Stimulated activated naive CD8-positive, alpha-beta T cell treated with anti-CD3 and anti-CD28 coated beads, Interleukin-15, amount 100 ng/mL, for 72 hours (primary cell): ENCODE data around the gene GARIN5A.
"Not testable (repeated sequence)": the region's sequence is repeated elsewhere in the genome, so short reads cannot be mapped to it uniquely, and the experiment has no call there.

ENCODE experiments used
- ATAC-seq: fragments of 150-1000 bp; cut with Tn5 transposase; 2 replicates; pipeline ENCODE4 v1.10.0; 2021; ENCODE audit warnings: mild to moderate bottlenecking, moderate library complexity
- DNase-seq, 2 donors: peaks; one replicate each; pipeline ENCODE4 v3.0.0; 2021 to 2022
- H3K27ac Mint-ChIP-seq, 2 donors: one replicate each; pipeline ENCODE4 v1.8.0; 2022; ENCODE audit warnings: mild to moderate bottlenecking in 2 of 2, mixed read lengths in 2 of 2, moderate library complexity in 2 of 2
- H3K27me3 Mint-ChIP-seq: one replicate; pipeline ENCODE4 v1.8.0; 2022; ENCODE audit warnings: mixed read lengths
- H3K4me1 Mint-ChIP-seq: one replicate; pipeline ENCODE4 v1.8.0; 2022; ENCODE audit warnings: mild to moderate bottlenecking, mixed read lengths
- H3K4me3 Mint-ChIP-seq, 2 donors: one replicate each; pipeline ENCODE4 v1.8.0; 2022; ENCODE audit warnings: mild to moderate bottlenecking in 2 of 2, mixed read lengths in 2 of 2, moderate library complexity in 1 of 2
- H3K9me3 Mint-ChIP-seq, 2 donors: one replicate each; pipeline ENCODE4 v1.8.0; 2022; ENCODE audit warnings: mixed read lengths in 2 of 2

Gene GARIN5A

DNA sequence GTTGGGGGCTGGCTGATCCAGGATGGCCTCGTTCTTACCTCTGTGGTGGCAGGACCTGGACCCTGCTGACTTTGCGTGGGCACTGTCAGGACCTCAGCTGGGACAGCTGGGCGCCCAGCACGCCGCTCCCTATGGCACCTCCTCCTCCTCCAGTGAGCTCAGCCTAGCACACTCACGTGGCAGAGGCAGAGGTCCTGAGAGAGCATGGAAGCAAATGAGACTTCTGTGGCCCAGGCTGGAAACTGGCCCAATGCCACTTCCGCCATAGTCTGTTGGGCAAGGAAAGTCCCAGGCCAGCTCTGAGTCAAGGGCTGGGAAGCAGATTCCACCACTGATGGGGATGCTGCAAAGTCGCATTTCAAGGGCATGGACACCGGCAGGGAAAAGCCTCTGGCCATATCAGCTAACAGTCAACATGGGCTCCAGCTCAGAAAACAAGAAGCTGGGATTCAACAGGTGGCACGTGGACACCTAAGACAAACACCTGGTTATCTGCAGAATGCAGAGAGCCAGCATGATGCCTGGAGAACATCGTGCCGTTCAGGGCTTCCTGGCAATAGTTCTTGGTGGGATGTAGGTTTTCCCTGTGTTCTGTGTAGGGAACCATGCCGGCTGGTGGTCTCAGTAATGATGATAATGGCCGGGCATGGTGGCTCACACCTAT, 27.3 kb downstream of the GARIN5A start:
- H3K4me3 Mint-ChIP-seq, result no peak overlapping the region
- no peak for ATAC-seq
- peaks cover 14% of the 10 kb centered on the region for H3K27me3 Mint-ChIP-seq

GRCh38 chr19:50447750-50448149, 28.9 kb downstream of the GARIN5A start:
- no peak overlapping the region for H3K4me3 Mint-ChIP-seq
- DNase-seq, result no peak
- peaks cover 20% of the 10 kb centered on the region for H3K27me3 Mint-ChIP-seq
- no peaks in the 10 kb centered on the region for H3K9me3 Mint-ChIP-seq
- ATAC-seq, result no peak
- no peaks in the 10 kb centered on the region for H3K4me1 Mint-ChIP-seq
- no peak overlapping the region for H3K27ac Mint-ChIP-seq

More for the DNA sequence above, 27.3 kb downstream of the GARIN5A start:
- DNase-seq, result no peak
- Mint-ChIP-seq H3K4me1 (no peaks in the 10 kb centered on the region), H3K9me3 (no peaks in the 10 kb centered on the region), H3K27ac (no peak overlapping the region)

DNA sequence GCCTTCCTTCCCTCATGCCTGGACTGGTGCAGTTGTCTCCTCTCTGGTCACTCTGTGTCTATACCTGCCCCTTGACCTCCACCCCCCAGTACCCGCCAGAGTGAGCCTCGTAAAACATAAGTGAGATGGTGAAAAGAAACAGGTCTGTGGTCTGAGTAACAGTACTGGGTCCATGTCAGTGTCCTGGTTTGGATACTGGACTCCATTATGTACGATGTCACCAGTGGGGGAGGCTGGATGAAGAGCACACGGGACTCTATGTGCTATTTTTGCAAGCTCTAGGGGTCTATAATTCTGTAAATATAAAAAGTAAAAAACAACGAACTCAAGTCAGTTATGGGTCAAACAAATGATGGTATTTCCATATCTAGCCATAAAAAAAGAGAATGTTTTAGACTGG, 29.6 kb downstream of the GARIN5A start:
- H3K27ac Mint-ChIP-seq, result no peak overlapping the region
- DNase-seq (no peak), ATAC-seq (no peak)
- peaks cover 20% of the 10 kb centered on the region for H3K27me3 Mint-ChIP-seq
- no peak overlapping the region for H3K4me3 Mint-ChIP-seq
- H3K4me1 Mint-ChIP-seq, result no peaks in the 10 kb centered on the region
- H3K9me3 Mint-ChIP-seq, result no peaks in the 10 kb centered on the region

GRCh38 chr19:50444059-50444458, 32.6 kb downstream of the GARIN5A start:
- Mint-ChIP-seq H3K4me1 (no peaks in the 10 kb centered on the region), H3K4me3 (no peak overlapping the region), H3K27me3 (peaks cover 6% of the 10 kb centered on the region), H3K9me3 (no peaks in the 10 kb centered on the region), H3K27ac (no peak overlapping the region)
- DNase-seq (no peak), ATAC-seq (no peak)

GRCh38 chr19:50439130-50439529, 37.5 kb downstream of the GARIN5A start:
- not testable (repeated sequence) for ATAC-seq, H3K9me3 Mint-ChIP-seq, H3K27ac Mint-ChIP-seq, H3K4me3 Mint-ChIP-seq, DNase-seq, H3K4me1 Mint-ChIP-seq
- peaks cover 17% of the 10 kb centered on the region for H3K27me3 Mint-ChIP-seq

- Mint-ChIP-seq H3K27me3 (peaks cover 23% of the 10 kb centered on the region), H3K4me3 (no peak overlapping the region), H3K9me3 (no peaks in the 10 kb centered on the region), H3K4me1 (peaks cover 1% of the 10 kb centered on the region), H3K27ac (peak overlapping the region in 1 of 2 donors; percentile 13)
- ATAC-seq (no peak), DNase-seq (no peak)
Observed at GRCh38 chr19:50437862-50438449, 38.7 kb downstream of the GARIN5A start.

GRCh38 chr19:50435627-50436026, 41.0 kb downstream of the GARIN5A start:
- no peak for DNase-seq
- no peak for ATAC-seq
- Mint-ChIP-seq H3K27ac (no peak overlapping the region), H3K9me3 (no peaks in the 10 kb centered on the region), H3K27me3 (peaks cover 42% of the 10 kb centered on the region), H3K4me1 (peaks cover 20% of the 10 kb centered on the region), H3K4me3 (no peak overlapping the region)

DNA sequence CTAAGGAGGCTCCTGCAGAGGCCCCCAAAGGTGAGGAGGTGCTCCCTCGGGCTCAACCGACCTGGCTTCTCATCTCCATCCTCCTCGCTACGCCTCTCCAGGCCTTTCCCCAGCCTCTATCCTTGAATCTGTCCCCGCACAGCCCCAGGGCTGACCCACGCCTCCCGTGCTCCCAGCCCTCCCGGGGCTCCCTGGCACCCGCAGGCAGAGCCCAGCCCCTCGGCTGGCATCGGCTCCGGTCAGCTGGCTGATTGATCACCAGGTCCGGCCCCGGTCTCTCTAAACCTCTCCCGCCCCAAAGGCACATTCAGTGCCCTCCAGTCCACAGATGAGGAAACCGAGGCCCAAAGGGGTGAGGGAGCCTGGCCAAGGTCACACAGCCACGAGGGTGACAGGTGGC, 41.4 kb downstream of the GARIN5A start:
- ATAC-seq (no peak), DNase-seq (no peak)
- peaks cover 46% of the 10 kb centered on the region for H3K27me3 Mint-ChIP-seq
- no peaks in the 10 kb centered on the region for H3K9me3 Mint-ChIP-seq
- H3K4me3 Mint-ChIP-seq, result no peak overlapping the region
- no peak overlapping the region for H3K27ac Mint-ChIP-seq
- peaks cover 23% of the 10 kb centered on the region for H3K4me1 Mint-ChIP-seq

GRCh38 chr19:50434525-50434924, 42.1 kb downstream of the GARIN5A start:
- Mint-ChIP-seq H3K4me3 (no peak overlapping the region), H3K27ac (no peak overlapping the region), H3K9me3 (no peaks in the 10 kb centered on the region), H3K27me3 (peaks cover 53% of the 10 kb centered on the region), H3K4me1 (peaks cover 23% of the 10 kb centered on the region)
- no peak for DNase-seq
- ATAC-seq, result no peak

GRCh38 chr19:50433201-50434180, 43.2 kb downstream of the GARIN5A start:
- Mint-ChIP-seq H3K9me3 (no peaks in the 10 kb centered on the region), H3K27ac (no peak overlapping the region), H3K27me3 (peaks cover 64% of the 10 kb centered on the region), H3K4me3 (peak overlapping the region in 1 of 2 donors; percentile 80), H3K4me1 (peaks cover 30% of the 10 kb centered on the region)
- ATAC-seq (no peak), DNase-seq (no peak)

DNA sequence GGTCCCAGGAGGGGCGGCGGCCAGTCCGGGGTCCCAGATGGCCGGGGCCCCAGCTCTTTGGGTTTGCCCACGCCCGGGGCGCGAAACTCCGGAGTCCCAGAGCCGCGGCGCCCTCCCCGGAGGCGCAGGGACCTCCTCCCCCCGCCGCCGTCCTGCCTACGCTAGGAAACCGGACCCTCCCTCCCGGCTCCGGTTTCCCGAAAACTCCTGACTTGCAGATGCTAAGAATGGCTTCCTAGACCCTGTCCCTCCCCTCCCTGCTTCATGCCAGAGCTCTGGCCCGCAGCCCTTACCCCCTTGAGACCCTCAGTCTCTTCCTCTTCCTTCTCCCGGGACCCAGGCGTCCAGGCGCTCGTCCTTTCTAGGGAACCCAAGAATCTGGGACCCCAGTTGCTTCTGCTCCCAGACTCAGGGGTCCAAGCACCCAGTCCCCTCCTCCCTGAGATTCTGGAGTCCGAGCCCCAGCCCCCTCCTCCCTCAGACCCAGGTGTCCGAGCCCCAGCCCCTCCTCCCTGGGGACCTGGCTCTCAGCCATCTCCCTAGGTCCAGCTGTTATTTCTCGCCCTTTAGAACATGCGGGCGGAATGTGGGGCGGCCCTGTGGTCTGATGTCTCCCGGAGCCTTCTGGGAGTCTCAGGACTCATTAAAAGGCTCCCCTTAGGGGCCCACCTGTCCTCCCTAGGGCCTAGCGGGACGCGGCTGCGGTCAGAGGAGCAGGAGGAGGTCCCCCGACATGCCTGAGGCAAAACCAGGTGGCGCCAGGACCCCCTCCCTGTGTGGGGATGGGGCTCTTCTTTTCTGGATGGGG, 44.2 kb downstream of the GARIN5A start, which contains the start of gene MYBPC2:
TSS of gene MYBPC2 (plus strand) at position 672 of the 808 bp plus-strand sequence. CDS start at position 734, 62 bp downstream.
- DNase-seq (no peak), ATAC-seq (peak; percentile 37)

DNA sequence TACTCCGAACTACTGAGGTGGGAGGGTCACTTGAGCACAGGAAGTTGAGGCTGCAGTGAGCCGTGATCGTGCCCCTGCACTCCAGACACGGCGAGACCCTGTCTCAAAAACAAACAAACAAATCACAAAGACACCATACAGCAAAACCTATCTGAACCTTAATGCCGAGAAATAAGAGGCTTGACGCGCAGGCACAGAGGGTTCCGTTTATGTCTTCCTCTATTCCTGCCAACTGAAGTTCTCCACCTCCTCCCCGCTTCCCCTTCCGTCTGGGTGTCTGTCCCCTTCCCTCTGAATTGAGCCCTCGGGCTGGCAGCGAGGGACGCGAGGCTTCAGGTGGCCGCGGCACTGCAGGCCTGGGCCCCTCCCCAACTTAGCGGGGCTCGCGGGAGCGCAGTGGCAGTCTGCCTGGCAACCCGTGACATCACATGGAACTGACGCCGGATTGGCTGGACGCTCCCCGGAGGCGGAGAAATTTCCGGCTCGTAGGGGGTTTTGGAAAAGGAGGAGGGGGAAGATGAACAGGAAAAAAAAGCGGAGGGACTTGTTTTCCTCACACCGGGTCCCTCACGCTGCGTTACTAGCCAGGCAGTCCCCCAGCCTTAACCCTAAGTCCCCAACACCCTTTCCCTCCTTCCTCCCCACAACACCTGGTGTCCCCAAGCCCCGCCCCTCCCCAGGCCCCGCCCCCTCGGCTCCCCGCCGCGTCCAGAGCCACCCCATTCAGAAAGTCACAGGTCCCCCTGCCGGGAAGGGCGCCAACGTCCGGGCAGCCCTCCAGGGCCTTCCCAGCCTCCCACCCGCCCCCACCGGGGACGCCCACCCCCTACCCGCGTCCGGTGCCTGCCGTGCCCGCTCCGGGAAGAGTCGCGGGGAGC, 45.1 kb downstream of the GARIN5A start:
- peak overlapping the region; percentile 83 to 91 for H3K27ac Mint-ChIP-seq
- DNase-seq (peak; percentile 87), ATAC-seq (peak; percentile 93)
- H3K9me3 Mint-ChIP-seq, result no peaks in the 10 kb centered on the region
- peaks cover 39% of the 10 kb centered on the region for H3K4me1 Mint-ChIP-seq
- peaks cover 56% of the 10 kb centered on the region for H3K27me3 Mint-ChIP-seq
- H3K4me3 Mint-ChIP-seq, result peak overlapping the region; percentile 87 to 98

More for the DNA sequence above, 44.2 kb downstream of the GARIN5A start, which contains the start of gene MYBPC2:
- peak within 1 kb of the TSS; percentile 83 to 91 for H3K27ac Mint-ChIP-seq
- H3K4me1 Mint-ChIP-seq, result peaks cover 39% of the 10 kb centered on the region
- H3K27me3 Mint-ChIP-seq, result peaks cover 61% of the 10 kb centered on the region
- peak within 1 kb of the TSS; percentile 87 to 98 for H3K4me3 Mint-ChIP-seq
- H3K9me3 Mint-ChIP-seq, result no peaks in the 10 kb centered on the region

GRCh38 chr19:50430888-50431342, 45.7 kb downstream of the GARIN5A start:
- peak overlapping the region in 1 of 2 donors; percentile 61 for H3K27ac Mint-ChIP-seq
- H3K4me3 Mint-ChIP-seq, result peak overlapping the region; percentile 87 to 98
- peaks cover 56% of the 10 kb centered on the region for H3K27me3 Mint-ChIP-seq
- DNase-seq (no peak), ATAC-seq (no peak)
- H3K4me1 Mint-ChIP-seq, result peaks cover 39% of the 10 kb centered on the region
- no peaks in the 10 kb centered on the region for H3K9me3 Mint-ChIP-seq
